GM19452 (cell line): Measurements from ENCODE around the gene OBP2A.
"Not testable (repeated sequence)": the region's sequence is repeated elsewhere in the genome, so short reads cannot be mapped to it uniquely, and the experiment has no call there.

Experiments used
- ATAC-seq: cut with Tn5 transposase; IDR thresholded peaks from one replicate; pipeline ENCODE4 v1.9.1; 2021; ENCODE audit not compliant: unreplicated experiment

The OBP2A gene

GRCh38 chr9:135526089-135526729, 19.7 kb upstream of the OBP2A start:
- no peak for ATAC-seq

GRCh38 chr9:135526730-135527571, 19.0 kb upstream of the OBP2A start:
- no peak for ATAC-seq

DNA sequence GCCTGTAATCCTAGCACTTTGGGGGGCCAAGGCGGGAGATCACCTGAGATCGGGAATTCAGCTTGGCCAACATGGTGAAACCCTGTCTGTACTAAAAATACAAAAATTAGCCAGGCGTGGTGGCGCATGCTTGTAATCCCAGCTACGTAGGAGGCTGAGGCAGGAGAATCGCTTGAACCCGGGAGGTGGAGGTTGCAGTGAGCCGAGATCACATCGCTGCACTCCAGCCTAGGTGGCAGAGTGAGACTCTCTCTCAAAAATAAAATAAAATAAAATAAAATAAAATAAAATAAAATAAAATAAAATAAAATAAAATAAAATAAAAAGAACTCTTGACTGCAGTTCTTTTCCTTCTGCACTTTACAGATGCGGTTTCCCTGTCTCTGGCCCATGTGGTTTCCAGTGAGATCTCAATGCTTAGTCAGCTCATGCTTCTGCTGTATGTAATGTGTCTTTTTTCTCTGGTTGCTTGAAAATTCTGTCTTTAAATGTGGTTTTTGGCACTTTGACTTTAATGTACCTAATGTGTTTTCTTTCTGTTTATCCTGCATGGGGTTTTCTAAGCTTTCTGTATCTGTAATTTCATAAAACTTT, 17.0 kb upstream of the OBP2A start:
- not testable (repeated sequence) for ATAC-seq

DNA sequence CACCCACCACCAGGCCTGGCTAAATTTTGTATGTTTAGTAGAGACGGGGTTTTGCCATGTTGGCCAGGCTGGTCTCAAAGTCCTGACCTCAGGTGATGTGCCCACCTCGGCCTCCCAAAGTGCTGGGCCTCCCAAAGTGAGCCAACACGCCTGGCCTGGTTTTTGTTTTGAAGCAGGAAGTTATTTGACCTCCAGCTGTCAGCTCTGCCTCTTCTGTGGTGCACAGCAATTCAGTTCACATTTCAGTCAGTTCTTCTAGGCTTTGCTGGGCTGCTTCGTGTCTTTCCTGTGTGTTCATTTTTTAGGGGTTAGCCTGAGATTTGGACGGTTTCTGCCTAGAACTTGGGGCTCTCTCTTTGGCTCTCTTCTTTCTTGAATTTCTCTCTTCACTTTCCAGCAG, 15.8 kb upstream of the OBP2A start:
- no peak for ATAC-seq

DNA sequence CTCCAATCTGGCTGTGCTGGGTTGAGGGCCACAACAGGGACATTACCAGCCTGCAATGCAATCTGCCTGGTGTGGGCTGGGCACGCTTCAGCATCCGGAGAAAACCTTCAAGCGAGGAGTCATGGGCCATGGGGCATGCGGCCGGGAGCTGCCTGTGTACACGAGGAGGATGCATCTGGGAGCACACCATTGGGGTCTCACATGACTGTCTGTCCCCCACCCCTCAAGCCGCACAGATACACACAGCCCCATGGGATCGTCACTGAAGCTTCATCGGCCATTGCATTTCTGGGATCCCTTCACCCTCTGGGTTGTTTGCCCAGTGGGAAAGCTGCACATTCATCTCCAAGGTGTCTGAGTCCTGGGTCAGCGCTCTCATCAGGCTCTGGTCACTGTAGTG, 14.8 kb upstream of the OBP2A start:
- no peak for ATAC-seq

DNA sequence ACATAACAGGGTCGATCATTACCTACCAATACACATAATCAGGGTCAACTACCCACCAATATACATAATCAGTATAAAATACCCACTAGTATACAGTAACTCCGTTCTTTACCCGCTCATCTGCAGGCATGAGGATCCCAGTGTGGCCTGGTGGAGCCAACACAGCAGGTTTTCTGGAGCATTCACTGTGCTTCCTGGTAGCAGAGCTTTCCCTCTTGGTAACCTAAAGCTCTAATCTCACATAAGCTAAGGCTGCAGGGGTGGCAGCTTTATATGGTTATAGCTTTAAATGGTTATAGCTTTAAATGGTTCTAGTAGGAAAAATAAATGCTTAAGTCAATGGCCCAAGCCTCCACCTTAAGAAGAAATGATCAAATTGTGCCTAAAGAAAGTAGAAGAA, 12.8 kb upstream of the OBP2A start:
- no peak for ATAC-seq

DNA sequence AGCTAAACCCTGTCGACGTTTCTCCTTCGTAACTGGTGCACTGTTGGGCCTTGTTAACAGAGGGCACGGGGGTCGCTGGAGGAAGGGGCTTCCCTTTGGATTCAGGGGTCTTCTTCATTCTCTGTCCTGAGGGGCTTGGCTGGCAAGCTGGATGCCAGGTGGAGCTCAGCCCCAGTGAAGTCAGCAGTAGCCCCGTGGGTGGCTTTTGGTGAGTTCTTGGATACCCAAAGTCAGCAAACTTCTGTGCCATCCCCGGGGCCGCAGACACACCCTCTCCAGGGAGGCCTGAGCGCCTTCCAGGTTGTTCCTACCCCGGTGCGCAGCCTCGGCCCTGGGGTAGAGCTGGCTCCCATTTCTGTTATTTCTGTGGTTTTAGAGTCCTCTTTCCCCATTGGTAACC, 12.3 kb upstream of the OBP2A start:
- ATAC-seq = no peak

DNA sequence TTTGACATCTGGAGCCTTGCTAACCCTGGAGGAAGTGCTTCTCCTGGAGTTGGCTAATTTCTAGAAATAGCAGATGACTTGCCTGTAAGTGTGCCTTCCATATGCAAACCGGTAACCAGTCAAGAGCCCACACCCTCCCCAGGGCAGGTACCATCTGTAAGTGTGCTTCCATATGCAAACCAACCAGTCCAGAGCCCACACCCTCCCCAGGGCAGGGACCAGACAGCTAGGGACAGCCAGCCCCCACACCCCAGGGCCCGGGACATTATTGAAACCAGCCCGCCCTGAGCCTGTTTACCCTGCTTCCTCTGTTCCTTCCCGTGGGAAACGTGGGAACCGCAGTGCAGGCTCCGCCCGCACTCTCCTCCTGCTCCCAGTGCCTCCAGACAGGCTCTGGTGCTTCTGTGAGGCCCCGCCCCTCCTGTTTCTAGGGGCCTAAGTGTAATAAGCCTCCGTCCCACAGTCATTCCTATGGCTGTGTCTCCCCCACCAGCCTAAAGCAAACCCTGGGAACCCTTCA, 11.7 kb upstream of the OBP2A start:
- not testable (repeated sequence) for ATAC-seq

GRCh38 chr9:135534826-135535225, 11.1 kb upstream of the OBP2A start:
- ATAC-seq = not testable (repeated sequence)

- not testable (repeated sequence) for ATAC-seq
Observed at GRCh38 chr9:135535631-135536030, 10.3 kb upstream of the OBP2A start.

DNA sequence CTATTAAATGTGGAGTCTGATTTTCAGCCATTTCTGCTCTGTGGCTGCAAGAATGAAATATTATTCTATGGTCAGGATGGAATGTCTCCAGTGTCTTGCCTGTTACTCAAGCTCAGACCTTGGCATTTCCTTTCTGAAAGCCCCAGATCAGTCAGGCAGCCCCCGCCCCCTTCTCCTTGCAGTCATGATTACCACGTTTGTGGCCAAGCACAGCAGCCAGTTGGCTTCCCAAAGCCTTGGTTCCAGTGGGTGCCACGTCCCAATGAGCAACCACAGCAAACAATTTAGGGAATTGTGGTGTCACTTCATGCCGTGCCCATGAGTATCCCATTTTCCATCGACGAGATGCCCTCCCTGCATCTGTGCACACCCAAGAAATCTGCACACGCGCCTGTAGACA, 9.7 kb upstream of the OBP2A start:
- ATAC-seq = no peak

- not testable (repeated sequence) for ATAC-seq
Observed at GRCh38 chr9:135543262-135543894, 2.5 kb upstream of the OBP2A start.

DNA sequence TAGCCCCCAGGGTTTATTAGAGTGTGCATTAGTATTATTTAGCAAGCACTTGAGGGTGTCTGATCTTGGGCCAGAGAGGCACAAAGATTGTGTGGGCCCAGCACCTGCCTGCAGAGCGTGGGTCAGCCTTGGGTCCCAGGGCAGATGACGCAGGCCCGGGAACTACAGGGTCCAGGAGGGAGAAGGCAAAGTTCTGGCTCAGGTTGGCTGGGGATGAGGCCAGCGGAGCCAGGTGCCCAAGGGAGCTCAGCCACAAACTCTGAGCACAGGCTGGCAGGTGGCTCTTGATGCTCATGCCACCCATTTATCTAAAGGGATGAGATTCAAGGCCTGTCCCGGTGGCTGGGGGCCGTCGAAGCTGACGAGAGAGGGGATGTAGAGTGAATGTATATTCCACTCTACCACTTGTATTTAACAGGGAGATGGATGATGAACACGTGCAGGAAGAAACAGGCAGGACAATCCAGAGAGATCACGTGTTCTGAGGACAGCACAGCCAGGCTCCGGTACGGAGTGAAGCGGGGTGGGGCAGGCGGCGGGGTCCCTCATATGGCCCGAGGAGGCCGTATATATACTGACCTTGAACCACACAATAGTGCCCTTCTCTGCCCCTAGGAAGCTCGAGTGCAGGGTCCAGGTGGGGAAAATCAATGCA, 818 bp upstream of the OBP2A start:
- ATAC-seq = no peak

DNA sequence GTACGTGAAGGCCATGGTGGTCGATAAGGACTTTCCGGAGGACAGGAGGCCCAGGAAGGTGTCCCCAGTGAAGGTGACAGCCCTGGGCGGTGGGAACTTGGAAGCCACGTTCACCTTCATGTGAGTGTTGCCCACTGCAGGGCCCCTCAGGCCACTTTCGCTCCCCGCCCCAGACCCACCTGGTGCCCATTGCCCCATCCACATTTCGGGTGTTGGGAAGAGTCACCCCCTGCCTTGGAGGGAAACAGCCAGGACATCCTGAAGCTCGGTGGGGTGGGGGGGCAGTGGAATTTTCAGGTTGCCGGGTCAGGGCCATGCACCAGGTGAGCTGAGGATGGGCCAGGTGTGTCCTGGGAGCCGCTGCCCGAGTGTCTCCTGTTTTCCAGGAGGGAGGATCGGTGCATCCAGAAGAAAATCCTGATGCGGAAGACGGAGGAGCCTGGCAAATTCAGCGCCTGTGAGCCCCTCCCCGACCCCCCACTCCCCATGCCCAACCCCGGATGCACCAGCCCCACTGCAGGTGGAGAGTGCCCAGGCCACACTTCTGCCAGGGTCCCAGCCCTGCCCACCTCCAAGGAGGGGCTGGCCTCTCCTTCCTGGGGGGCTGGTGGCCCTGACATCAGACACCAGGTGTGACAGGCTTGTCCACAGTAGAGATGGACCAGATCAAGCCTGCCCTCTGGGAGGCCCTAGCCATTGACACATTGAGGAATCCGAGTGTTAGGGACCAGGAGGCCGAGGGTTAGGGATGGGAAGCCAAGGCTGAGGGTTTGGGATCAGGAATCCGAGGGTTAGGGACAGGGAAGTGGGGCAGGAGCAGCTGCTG, 1.1 kb downstream of the OBP2A start:
- not testable (repeated sequence) for ATAC-seq

- ATAC-seq = no peak
Observed at GRCh38 chr9:135547756-135548736, 2.1 kb downstream of the OBP2A start.

GRCh38 chr9:135549478-135550343, 3.8 kb downstream of the OBP2A start:
- ATAC-seq = not testable (repeated sequence)

GRCh38 chr9:135550344-135550918, 4.5 kb downstream of the OBP2A start:
- ATAC-seq = no peak
